ENCODE results near the gene ADCK1. TPM values are rescaled to one million over a fixed set of nuclear protein-coding genes. Genes with fewer than 3 reads are reported as not detected.
A peak's percentile ranks its signal among the peaks of the same experiment; 100 is the strongest.

Gene ADCK1
- total and polyA plus RNA-seq, 9 of the 15 experiments (the other 6 are each of a cell fraction or from before 2014, with no cell fraction given), result 2.8 to 8.9 (median 4.3) TPM

DNA sequence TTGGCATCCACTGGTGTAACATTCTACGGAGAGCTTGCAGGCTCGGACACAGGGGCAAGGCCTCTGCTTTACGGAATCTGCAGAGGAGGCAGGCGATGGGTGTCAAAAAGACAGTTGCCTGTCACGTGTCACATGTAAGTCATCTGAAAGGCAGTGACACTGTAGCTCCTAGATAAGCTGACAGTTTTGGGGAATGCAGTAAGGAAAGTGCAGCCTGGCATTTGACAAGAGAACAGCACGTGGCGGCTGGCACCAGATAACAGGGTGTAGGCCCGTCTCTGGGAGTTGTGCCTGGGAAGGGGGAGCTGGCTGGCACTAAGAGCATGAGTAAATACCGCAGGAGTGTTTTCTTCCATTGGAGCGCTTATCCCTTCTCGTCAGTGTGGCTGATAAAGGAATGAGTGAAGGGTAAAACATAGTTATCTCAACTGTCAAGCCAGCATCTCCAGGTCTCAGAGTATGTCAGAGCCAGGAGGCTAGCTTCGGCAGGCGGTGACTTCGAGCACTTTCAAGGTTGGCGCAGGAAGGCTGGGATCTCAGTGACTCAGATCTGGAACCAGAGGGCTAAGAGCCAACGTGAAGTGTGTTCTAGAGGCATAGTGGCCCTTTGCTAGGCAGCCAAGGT is 26.1 kb downstream of the ADCK1 start (continued):
- peak; percentile 63; the same call in 1 of the 2 replicates for TF ChIP-seq CLOCK (CRISPR knock-in tag; IDR thresholded peaks at IDR 0.05; ENCODE audit: borderline replicate concordance)
- no peak for TF ChIP-seq RBM39 (optimal IDR thresholded peaks at IDR 0.05; ENCODE audit: low read depth, low read length)
- TF ChIP-seq, protein P1, sequence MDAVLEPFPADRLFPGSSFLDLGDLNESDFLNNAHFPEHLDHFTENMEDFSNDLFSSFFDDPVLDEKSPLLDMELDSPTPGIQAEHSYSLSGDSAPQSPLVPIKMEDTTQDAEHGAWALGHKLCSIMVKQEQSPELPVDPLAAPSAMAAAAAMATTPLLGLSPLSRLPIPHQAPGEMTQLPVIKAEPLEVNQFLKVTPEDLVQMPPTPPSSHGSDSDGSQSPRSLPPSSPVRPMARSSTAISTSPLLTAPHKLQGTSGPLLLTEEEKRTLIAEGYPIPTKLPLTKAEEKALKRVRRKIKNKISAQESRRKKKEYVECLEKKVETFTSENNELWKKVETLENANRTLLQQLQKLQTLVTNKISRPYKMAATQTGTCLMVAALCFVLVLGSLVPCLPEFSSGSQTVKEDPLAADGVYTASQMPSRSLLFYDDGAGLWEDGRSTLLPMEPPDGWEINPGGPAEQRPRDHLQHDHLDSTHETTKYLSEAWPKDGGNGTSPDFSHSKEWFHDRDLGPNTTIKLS (IDR thresholded peaks at IDR 0.05; ENCODE audit: borderline replicate concordance, low read depth), result peak; percentile 69; the same call in 1 of the 2 replicates
- TF ChIP-seq E2F5 (CRISPR knock-in tag; IDR thresholded peaks at IDR 0.05), result no peak
- TF ChIP-seq ZNF253 (CRISPR knock-in tag; conservative IDR thresholded peaks at IDR 0.05), result no peak
- TF ChIP-seq TEAD4 (IDR thresholded peaks at IDR 0.05; ENCODE audit: low read length), result peak; percentile 86
- TF ChIP-seq TEAD4 (CRISPR knock-in tag; IDR thresholded peaks at IDR 0.05; ENCODE audit: borderline replicate concordance), result no peak
- TF ChIP-seq TAF1 (IDR thresholded peaks at IDR 0.05; ENCODE audit: control insufficient read depth, extremely low read depth, insufficient read depth, low read length, severe bottlenecking), result no peak
- TF ChIP-seq, protein P2, sequence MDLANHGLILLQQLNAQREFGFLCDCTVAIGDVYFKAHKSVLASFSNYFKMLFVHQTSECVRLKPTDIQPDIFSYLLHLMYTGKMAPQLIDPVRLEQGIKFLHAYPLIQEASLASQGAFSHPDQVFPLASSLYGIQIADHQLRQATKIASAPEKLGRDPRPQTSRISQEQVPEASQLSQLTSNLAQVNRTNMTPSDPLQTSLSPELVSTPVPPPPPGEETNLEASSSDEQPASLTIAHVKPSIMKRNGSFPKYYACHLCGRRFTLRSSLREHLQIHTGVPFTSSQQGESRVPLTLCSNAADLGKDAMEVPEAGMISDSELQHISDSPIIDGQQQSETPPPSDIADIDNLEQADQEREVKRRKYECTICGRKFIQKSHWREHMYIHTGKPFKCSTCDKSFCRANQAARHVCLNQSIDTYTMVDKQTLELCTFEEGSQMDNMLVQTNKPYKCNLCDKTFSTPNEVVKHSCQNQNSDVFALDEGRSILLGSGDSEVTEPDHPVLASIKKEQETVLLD (IDR thresholded peaks at IDR 0.05), result 0 out of 2 replicates have a peak, but pooled peaks have one; percentile 69
- peak; percentile 92 to 96 for TF ChIP-seq MNT (conservative IDR thresholded peaks at IDR 0.05)
- no peak for TF ChIP-seq PHF21A (IDR thresholded peaks at IDR 0.05; ENCODE audit: borderline replicate concordance, low read depth)
- no peak for TF ChIP-seq CTCFL (IDR thresholded peaks at IDR 0.05; ENCODE audit: borderline replicate concordance, insufficient read depth, low read depth, low read length, poor library complexity, severe bottlenecking)
- TF ChIP-seq MECOM (CRISPR knock-in tag; IDR thresholded peaks at IDR 0.05), result peak; percentile 93
- TF ChIP-seq HDAC2 (IDR thresholded peaks at IDR 0.05), result peak; percentile 85
- peak; percentile 46; the same call in 1 of the 2 replicates for TF ChIP-seq KLF16 (IDR thresholded peaks at IDR 0.05)
- no peak for TF ChIP-seq POLR2A (conservative IDR thresholded peaks at IDR 0.05)

Measured in K562 (cell line).